Esophagus squamous epithelium (tissue), 4 donors: ENCODE results near the gene AK9.

ENCODE experiments used
- CTCF ChIP-seq, 6 experiments: fragments of 450-650 bp in 4 of 6; fragments of 200-600 bp in 2 of 6; sonication (generic) in 2 of 6; IDR thresholded peaks; one replicate each; pipeline ENCODE4 v1.5.1; 2016 to 2019; ENCODE audit warnings: antibody characterized with exemption in 6 of 6, mild to moderate bottlenecking in 4 of 6, moderate library complexity in 4 of 6
- POLR2A ChIP-seq, 4 donors: fragments of 450-650 bp; IDR thresholded peaks; one replicate each; pipeline ENCODE4 v1.6.1; 2017; ENCODE audit warnings: antibody characterized with exemption in 4 of 4, mild to moderate bottlenecking in 4 of 4, moderate library complexity in 3 of 4

DNA sequence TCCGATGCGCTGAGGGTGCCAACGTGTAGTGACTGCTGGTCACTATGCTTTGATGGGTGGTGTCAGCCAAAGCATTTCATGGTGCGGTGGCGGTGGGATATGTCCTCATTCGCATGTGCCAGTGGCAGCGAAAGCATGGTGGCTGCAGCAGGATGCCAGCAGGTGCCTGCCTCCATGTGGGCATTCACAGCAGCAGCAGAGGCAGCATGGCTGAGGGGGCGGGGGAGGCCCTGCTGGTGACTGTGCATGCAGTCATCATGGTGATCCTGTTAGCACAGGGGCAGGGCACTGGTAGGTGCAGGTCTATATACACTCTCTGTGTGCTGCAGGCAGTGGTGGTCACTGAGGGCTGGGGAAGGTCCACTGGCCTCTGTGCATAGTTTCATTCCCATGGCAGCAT is 22.1 kb upstream of the AK9 start:
- no peak for TF ChIP-seq CTCF (IDR thresholded peaks at IDR 0.05)
- TF ChIP-seq POLR2A (IDR thresholded peaks at IDR 0.05): no peak
